Measurements from ENCODE around the gene CP.
"Not testable (repeated sequence)": the region's sequence is repeated elsewhere in the genome, so short reads cannot be mapped to it uniquely, and the experiment has no call there.

CP gene

DNA sequence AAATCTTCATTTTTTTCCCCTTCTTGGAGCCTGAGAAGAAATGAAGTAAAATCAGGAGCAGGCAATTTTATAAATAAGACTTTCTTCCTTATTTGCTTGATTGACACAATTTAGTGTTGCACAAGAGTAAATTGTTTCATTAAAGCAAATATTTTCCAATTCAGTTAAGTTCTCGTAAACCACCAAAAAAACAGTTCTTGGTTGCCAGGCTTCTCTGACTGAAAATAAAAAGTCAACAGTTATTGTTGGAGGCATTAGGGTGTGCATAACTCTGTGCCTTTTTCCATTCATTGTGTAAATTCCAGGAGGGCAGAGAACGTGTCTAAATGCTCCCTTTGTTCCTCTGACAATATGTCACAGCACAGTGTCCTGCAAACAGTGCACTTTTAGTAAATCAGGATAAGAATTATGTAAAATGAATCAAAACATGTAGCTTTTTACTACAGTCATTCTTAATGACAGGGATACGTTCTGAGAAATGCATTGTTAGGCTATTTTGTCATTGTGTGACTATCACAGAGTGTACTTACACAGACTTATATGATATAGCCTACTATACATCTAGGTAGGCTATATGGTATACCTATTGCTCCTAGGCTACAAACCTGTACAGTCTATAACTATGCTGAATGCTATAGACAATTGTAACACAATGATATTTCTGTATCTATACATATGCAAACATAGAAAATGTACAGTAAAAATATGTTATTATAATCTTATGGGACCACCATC lies at the start of gene CP:
CP (minus strand) TSS at position 47 of the 735 bp plus-strand sequence; CDS start at position 10, 37 bp downstream.
- peak in 1 of 3 donors; percentile 25 for DNase-seq

GRCh38 chr3:149270180-149270579 lies 48.6 kb upstream of the CP start:
- no peak for DNase-seq

DNA sequence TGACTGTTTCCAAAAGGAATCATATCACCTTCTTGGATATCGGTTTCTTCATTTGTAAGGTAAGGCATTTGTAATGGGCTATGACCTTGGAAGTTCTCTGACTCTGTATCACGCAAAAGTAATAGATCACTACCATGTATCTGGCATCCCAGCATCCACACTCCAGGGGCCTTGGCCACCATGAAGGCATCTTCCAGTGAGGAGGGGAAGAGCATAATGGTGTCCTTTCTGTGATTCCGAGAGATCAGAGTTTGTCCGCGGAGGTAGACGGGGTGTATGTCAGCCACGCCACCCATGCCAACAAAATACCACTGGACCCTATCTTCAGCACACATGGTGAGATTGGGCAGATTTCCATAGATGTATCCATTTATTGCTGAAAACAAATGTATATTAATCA lies 48.1 kb upstream of the CP start:
- no peak for DNase-seq

- no peak for DNase-seq
These were observed 45.9 kb upstream of the CP start for GRCh38 chr3:149267565-149267964.

DNA sequence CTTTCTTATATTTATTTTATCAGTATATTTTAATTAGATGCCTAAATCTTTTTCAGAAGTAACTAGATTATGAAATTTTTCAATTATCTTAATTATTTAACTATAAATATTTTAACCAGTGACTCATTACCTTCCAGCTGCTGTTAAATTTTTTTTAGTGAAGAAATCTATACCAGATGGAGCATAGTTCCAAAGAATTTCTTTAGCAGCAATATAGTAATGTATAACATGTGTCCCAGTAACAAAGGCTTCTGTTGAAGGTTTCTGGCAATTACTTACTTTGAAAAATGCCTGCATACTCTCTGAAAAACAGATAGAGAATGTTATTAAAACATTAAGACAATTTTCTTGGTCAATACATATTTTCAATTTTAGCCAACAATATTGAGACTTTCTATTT lies 45.1 kb upstream of the CP start:
- no peak for DNase-seq

DNA sequence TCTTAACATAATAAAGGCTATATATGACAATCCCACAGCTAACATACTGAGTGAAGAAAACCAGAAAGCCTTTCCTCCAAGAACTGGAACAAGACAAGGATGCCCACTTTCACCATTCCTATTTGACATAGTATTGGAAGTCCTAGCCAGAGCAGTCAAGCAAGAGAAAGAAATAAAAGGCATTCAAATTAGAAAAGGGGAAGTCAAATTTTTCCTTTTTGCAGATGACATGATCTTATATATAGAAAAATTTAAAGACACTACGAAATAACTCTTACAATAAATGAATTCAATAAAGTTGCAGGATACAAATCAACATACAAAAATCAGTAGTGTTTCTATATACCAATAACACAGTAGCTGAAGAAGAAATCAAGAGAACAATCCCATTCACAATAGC lies 42.2 kb upstream of the CP start:
- DNase-seq: no peak

DNA sequence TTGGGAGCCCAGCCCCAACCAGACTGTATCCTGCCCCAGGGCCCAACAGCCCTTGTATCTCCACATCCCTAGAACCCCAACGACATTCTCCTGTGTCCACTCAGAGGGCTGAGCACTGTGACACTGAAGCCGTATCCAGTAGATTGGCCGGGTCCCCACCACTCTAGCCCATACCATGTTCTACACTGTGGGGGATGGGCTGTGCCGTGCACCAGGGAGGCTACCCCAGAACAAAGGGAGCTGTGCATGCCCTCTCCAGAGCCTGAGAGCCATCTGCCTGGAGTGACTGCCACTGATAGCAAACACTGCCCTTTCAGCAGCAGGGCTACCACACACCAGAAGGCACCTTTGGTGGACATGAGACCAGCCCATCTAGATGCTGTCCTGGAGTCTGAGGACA lies 37.1 kb upstream of the CP start:
- no peak for DNase-seq

GRCh38 chr3:149258298-149258697 lies 36.7 kb upstream of the CP start:
- DNase-seq: peak in 1 of 3 donors; percentile 17

- peak; percentile 29 to 41 (median 30) for DNase-seq
These were observed 30.6 kb upstream of the CP start for GRCh38 chr3:149252272-149252671.

GRCh38 chr3:149251186-149251585 lies 29.6 kb upstream of the CP start:
- no peak for DNase-seq

DNA sequence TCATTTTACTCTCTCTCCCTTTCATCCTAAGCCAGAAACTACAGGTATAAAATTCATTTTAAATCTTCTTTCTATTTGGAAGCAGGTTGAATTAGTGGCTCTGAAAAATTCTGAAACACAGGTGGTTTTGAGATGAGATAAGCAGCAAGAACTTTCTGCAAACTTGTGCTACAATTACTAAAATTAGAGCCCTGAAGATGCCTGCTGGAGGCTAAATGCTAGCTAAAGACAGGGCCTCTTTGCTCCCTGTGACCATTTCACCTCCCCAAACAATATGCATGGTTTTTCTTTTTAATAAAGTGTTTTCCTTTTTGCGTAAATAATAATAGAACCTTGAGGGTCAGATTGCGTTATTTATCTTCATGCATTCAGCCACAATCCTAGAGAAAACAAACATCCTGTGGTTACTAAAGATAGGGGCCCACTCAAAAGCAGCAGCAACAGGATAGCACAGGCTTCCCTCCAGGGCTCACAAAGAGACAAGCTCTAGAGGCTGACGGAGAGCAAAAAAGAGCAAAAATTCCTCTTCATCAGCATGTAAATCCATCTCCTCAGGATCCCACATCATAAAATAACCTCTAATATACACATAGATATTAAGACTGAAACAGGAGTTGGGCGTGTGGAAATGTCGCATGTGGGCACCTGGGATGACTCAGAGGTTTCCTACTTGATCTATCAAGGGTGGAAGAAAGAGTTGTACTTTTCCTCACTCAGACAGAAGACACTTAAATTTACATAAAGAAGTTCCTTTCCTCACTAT lies 26.5 kb upstream of the CP start:
- DNase-seq: peak in 1 of 3 donors; percentile 13

GRCh38 chr3:149247008-149247710 lies 25.5 kb upstream of the CP start:
- DNase-seq: no peak

GRCh38 chr3:149245738-149246451 lies 24.3 kb upstream of the CP start:
- DNase-seq: peak; percentile 71 to 89 (median 78)

GRCh38 chr3:149243540-149243939 lies 21.9 kb upstream of the CP start:
- peak; percentile 29 to 35 (median 32) for DNase-seq

GRCh38 chr3:149239357-149239936 lies 17.8 kb upstream of the CP start:
- DNase-seq: no peak

DNA sequence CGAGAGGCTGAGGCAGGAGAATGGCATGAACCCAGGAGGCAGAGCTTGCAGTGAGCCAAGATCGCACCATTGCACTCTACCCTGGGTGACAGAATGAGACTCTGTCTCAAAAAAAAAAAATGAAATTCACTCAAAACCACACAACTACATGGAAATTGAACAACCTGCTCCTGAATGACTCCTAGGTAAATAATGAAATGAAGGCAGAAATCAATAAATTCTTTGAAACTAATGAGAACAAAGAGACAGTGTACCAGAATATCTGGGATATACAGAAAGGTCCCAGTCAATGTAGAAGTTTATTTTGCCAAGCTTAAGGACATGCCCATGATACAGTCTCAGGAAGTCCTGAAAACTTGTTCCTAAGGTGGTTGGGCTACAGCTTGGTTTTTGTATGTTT lies 16.6 kb upstream of the CP start:
- not testable (repeated sequence) for DNase-seq

- no peak for DNase-seq
These were observed 14.2 kb upstream of the CP start for GRCh38 chr3:149235599-149236424.

DNA sequence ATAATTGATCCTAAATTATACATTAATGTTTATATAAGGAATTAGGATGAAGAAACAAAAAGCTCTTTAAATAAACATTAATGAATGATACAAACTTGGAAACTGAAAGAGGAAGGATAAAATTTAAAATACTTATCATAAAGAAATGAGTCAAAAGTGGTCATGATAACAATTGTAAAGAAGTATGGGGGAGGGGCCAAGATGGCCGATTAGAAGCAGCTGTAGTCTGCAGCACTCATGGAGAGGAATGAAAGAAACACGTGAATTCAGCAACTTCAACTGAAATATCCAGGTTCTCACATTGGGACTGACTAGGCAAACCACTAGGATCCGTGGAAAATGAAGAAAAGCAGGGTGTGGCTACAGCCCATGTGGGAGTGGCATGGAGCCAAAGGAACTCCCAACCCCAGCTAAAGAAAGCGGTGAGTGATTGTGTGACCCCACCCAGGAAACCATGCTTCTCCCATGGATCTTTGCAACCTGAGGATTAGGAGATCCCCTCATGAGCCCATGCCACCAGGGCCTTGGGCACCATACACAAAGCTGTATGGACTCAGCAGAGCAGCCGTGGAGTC lies 13.1 kb upstream of the CP start:
- peak in 2 of 3 donors; percentile 38 to 40 for DNase-seq

GRCh38 chr3:149233323-149233722 lies 11.7 kb upstream of the CP start:
- DNase-seq: no peak

GRCh38 chr3:149231871-149232270 lies 10.2 kb upstream of the CP start:
- DNase-seq: peak in 1 of 3 donors; percentile 30

DNA sequence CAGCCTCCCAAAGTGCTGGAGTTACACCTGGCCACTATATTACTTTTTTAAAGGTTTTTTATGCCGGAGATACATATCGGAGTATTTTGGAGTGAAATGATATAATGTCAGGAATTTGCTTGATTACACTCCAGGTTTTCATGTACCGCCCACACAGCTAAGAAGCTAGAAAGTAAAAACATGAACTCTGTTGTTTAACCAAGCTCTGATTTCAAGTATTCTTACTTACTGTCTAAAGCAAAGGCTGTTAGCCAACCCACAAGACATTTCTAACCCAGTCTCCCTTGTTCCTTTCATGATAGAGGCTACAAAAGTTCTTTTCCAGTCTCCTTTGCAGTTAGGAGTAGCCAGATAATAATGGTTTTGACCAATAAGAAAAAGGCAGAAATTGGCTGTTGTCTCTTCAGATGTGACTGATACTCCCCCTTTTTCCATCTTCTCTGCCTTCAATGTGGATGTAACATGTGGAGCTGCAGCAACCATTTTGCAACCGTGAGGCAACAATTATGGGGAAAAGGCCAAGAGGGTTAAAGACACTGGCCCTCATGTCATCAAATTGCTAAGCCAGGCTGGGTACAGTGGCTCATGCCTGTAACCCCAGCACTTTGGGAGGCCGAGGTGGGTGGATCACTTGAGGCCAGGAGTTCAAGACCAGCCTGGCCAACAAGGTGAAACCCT lies 6.1 kb upstream of the CP start:
- no peak for DNase-seq

All from suppressor macrophage treated with lipopolysaccharide for 1 hour (primary cell).